Sigmoid colon (tissue), 4 donors: ENCODE measurements around the gene PSD.

Experiments
- EP300 ChIP-seq, 4 donors: sonication (generic); formaldehyde crosslinking; IDR thresholded peaks; one replicate each; pipeline ENCODE4 v1.6.1; 2017; ENCODE audit warnings: antibody characterized with exemption in 4 of 4
- TF ChIP-seq, protein P1 (sequence below), 4 experiments: fragments of 450-650 bp in 3 of 4; fragments of 200-600 bp in 1 of 4; IDR thresholded peaks; one replicate each; pipeline ENCODE4 v1.5.1; 2016 to 2019; ENCODE audit warnings: antibody characterized with exemption in 4 of 4, mild to moderate bottlenecking in 3 of 4, moderate library complexity in 2 of 4

DNA sequence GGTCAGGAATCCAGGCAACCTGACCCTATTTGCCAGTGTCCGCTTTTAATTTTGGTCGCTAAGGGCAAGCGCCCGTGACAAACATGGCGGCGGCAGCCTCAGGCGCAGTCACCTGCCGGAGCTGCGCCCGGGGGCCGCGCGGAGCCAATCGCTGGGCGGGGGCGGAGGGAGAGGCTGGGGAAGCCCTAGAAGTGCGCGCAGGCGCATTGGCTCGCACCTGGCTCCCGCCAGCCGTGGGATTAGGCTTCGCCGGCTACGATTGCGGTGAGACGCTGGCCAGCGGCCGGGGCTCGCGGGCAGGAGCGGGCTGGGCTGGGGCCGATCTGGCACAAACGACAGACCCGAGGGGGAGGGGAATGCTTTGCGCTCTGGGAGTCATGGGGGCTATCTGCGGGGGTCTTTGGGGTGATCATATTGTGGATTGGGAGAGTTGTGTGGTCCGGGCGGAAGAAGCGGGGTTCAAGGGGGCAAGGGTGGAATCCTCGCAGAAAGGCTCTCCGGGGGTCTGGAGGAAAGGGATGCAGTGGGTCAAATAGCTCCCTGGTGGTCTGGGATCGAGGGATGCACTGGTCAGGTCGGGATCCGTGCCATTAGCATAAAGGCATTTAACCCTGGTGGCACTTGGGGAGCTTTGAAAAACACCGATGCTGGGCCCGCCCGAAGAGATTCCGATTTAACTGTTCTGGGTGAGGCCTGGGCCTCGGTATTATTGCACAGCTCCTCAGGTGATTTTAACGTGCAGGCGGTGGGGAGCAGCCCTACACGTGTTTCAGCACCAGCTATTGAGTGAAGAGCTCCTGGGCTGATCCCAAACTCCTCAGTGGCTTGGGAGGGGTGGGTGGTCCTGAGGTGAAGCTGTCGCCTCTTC, 42.8 kb upstream of the PSD start:
- TF ChIP-seq EP300 (IDR thresholded peaks at IDR 0.05), result no peak
- TF ChIP-seq, protein P1, sequence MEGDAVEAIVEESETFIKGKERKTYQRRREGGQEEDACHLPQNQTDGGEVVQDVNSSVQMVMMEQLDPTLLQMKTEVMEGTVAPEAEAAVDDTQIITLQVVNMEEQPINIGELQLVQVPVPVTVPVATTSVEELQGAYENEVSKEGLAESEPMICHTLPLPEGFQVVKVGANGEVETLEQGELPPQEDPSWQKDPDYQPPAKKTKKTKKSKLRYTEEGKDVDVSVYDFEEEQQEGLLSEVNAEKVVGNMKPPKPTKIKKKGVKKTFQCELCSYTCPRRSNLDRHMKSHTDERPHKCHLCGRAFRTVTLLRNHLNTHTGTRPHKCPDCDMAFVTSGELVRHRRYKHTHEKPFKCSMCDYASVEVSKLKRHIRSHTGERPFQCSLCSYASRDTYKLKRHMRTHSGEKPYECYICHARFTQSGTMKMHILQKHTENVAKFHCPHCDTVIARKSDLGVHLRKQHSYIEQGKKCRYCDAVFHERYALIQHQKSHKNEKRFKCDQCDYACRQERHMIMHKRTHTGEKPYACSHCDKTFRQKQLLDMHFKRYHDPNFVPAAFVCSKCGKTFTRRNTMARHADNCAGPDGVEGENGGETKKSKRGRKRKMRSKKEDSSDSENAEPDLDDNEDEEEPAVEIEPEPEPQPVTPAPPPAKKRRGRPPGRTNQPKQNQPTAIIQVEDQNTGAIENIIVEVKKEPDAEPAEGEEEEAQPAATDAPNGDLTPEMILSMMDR (IDR thresholded peaks at IDR 0.05), result no peak
